Measurements from ENCODE around the gene MAPK4. TPM values are rescaled to one million over a fixed set of nuclear protein-coding genes. Genes with fewer than 3 reads are reported as not detected.

Gene MAPK4
- total RNA-seq, 1 donor from 2014 or later = 16.3 TPM

GRCh38 chr18:50726960-50727589 is 167.2 kb downstream of the MAPK4 start:
- Mint-ChIP-seq H3K27ac (no peak overlapping the region), H3K4me1 (ENCODE audit: low read depth) (peaks cover 2% of the 10 kb centered on the region), H3K27me3 (no peaks in the 10 kb centered on the region), H3K36me3 (ENCODE audit: insufficient read depth) (peaks cover 18% of the 10 kb centered on the region), H3K4me3 (ENCODE audit: low read depth) (no peak overlapping the region), H3K9me3 (ENCODE audit: low read depth) (no peaks in the 10 kb centered on the region)
- TF ChIP-seq CTCF (IDR thresholded peaks at IDR 0.05; ENCODE audit: unreplicated experiment) = no peak
- DNase-seq (ENCODE audit: low spot score, unreplicated experiment) = no peak

DNA sequence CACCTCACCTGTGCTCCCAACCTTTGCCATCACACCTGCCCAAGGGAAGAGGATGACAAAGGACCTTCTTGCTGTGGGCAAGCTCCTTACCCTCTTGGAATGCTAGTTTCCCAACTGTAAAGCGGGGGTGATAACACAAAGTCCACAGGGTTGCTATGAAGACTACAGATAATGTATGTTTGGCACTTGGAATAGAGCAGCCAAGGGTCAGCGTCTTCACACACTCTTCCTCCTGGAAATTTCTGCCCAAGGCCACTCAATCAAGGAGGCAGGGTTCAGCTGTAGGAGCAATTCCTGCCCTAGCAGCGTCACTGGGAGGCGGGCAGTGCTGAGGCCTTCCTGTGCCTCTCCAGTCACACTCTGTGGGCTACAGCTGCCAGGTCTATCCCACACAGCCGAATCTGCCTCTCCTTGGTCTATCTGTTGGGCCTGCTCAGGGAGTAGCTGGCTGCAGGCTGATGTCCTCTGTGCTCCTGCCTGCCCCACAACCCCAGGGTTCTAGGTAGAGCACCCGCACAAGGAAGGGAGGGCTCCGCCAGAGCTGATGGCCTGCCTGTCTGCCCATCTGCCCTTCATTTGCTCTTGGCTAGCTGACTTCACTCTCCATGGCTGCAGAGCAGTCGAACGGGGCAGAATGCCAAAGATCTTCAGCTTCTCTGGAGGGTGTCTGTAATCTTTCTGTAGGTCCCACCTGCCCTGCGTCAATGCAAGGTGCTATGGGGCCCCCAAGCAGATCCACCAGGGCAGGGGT is 168.0 kb downstream of the MAPK4 start:
- Mint-ChIP-seq H3K4me3 (ENCODE audit: low read depth) (no peak overlapping the region), H3K27ac (no peak overlapping the region), H3K4me1 (ENCODE audit: low read depth) (peaks cover 2% of the 10 kb centered on the region), H3K36me3 (ENCODE audit: insufficient read depth) (peaks cover 17% of the 10 kb centered on the region), H3K27me3 (no peaks in the 10 kb centered on the region), H3K9me3 (ENCODE audit: low read depth) (no peaks in the 10 kb centered on the region)
- DNase-seq (ENCODE audit: low spot score, unreplicated experiment) = no peak
- TF ChIP-seq CTCF (IDR thresholded peaks at IDR 0.05; ENCODE audit: unreplicated experiment) = no peak

DNA sequence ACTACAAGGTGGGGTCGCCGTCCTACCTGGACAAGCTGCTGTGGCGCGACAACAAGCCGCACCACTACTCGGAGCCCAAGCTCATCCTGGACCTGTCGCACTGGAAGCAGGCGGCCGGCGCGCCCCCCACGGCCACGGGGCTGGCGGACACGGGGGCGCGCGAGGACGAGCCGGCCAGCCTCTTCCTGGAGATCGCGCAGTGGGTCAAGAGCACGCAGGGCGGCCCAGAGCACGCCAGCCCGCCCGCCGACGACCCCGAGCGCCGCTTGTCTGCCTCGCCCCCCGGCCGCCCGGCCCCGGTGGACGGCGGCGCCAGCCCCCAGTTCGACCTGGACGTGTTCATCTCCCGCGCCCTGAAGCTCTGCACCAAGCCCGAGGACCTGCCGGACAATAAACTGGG is 169.5 kb downstream of the MAPK4 start:
- H3K4me3 Mint-ChIP-seq (ENCODE audit: low read depth) = no peak overlapping the region
- H3K4me1 Mint-ChIP-seq (ENCODE audit: low read depth) = peaks cover 4% of the 10 kb centered on the region
- no peak for TF ChIP-seq CTCF (IDR thresholded peaks at IDR 0.05; ENCODE audit: unreplicated experiment)
- no peak overlapping the region for H3K27ac Mint-ChIP-seq
- H3K36me3 Mint-ChIP-seq (ENCODE audit: insufficient read depth) = peaks cover 13% of the 10 kb centered on the region
- no peak for DNase-seq (ENCODE audit: low spot score, unreplicated experiment)
- H3K9me3 Mint-ChIP-seq (ENCODE audit: low read depth) = no peaks in the 10 kb centered on the region
- no peaks in the 10 kb centered on the region for H3K27me3 Mint-ChIP-seq

DNA sequence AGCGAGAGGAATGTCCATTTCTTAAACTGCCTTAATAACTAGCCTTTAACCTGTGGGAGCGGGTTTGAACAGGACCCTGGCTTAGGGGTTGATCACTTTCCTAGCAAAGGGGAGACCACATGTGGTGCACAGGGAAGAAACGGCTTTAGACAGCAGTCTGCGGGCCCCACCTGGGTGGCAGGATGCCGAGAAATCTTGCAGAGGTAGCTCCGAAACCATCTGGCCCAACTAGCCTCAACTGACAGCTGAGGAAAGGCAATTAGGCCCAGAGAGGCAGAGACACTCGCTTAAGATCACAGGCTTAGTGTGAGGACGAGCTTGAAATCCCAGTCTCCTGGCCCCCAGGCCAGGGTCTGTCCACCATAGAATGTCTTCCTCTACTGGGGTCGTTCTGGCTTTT is 170.1 kb downstream of the MAPK4 start:
- Mint-ChIP-seq H3K9me3 (ENCODE audit: low read depth) (no peaks in the 10 kb centered on the region), H3K4me3 (ENCODE audit: low read depth) (no peak overlapping the region), H3K27ac (no peak overlapping the region), H3K27me3 (no peaks in the 10 kb centered on the region), H3K4me1 (ENCODE audit: low read depth) (peaks cover 4% of the 10 kb centered on the region), H3K36me3 (ENCODE audit: insufficient read depth) (peaks cover 13% of the 10 kb centered on the region)
- DNase-seq (ENCODE audit: low spot score, unreplicated experiment) = no peak
- TF ChIP-seq CTCF (IDR thresholded peaks at IDR 0.05; ENCODE audit: unreplicated experiment) = no peak

DNA sequence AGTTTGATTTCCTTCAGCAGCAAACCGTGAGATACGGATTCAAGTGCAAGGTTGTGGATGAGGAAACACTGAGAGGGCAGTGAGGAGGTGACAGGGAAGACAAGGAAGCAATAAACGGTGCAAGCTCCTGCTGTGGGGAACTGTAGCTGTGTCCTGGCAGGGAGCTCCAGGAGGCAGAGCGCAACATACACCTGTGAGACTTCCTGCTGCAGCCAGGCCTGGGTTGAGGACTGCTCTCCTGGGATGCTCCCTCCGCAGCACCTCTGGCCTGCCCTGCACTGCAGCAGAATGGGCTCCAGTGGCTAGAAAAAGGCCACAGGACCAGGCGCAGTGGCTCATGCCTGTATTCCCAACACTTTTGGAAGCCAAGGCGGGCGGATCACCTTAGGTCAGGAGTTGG is 174.5 kb downstream of the MAPK4 start:
- H3K4me1 Mint-ChIP-seq (ENCODE audit: low read depth) = peaks cover 22% of the 10 kb centered on the region
- H3K27ac Mint-ChIP-seq = no peak overlapping the region
- no peak overlapping the region for H3K4me3 Mint-ChIP-seq (ENCODE audit: low read depth)
- TF ChIP-seq CTCF (IDR thresholded peaks at IDR 0.05; ENCODE audit: unreplicated experiment) = no peak
- H3K9me3 Mint-ChIP-seq (ENCODE audit: low read depth) = no peaks in the 10 kb centered on the region
- DNase-seq (ENCODE audit: low spot score, unreplicated experiment) = no peak
- H3K36me3 Mint-ChIP-seq (ENCODE audit: insufficient read depth) = peaks cover 11% of the 10 kb centered on the region
- H3K27me3 Mint-ChIP-seq = no peaks in the 10 kb centered on the region

All from progenitor cell of endocrine pancreas (in vitro differentiated cells).